Urinary bladder (tissue), 4 donors: ENCODE results near the gene IL13. TPM values are rescaled to one million over a fixed set of nuclear protein-coding genes. Genes with fewer than 3 reads are reported as not detected.

ENCODE experiments used
- DNase-seq: peaks from one replicate; pipeline ENCODE4 v3.0.0-alpha.2; 2015; ENCODE audit errors: extremely low spot score
- H3K27ac ChIP-seq: one replicate; pipeline ENCODE4 v1.5.1; 2013; ENCODE audit warnings: low read depth, mild to moderate bottlenecking, moderate library complexity
- H3K36me3 ChIP-seq: one replicate; pipeline ENCODE4 v1.6.1; 2013; ENCODE audit warnings: mild to moderate bottlenecking, moderate library complexity; ENCODE audit not compliant: insufficient read depth
- H3K4me1 ChIP-seq: one replicate; pipeline ENCODE4 v1.6.1; 2013; ENCODE audit warnings: mild to moderate bottlenecking, moderate library complexity; ENCODE audit not compliant: insufficient read depth
- H3K4me3 ChIP-seq: one replicate; pipeline ENCODE4 v1.5.1; 2013; ENCODE audit warnings: low read depth, low read length
- WGBS: extraction: QIAGEN DNeasy Blood & Tissue Kit; methylation state at CpG from one replicate; pipeline ENCODE4 v1.1.7; 2013; 5-methylcytosine and 5-hydroxymethylcytosine counted together
- polyA plus RNA-seq: library from polyadenylated mRNA; stranded (reverse); fragments of 200-250 nt; gene quantifications from one replicate; pipeline ENCODE4 v1.2.3, GENCODE V29; 2013
- total RNA-seq: library from RNA; depleted of rRNA; stranded (reverse); fragments of >200 nt; gene quantifications from one replicate; pipeline ENCODE4 v1.2.3, GENCODE V29; 2014
- donor health status: healthy with polysubstance abuse.
- donor health status: healthy.

IL13 gene
- total and polyA plus RNA-seq, 2 donors = not detected

- DNase-seq = no peak
- no peak overlapping the region for H3K27ac ChIP-seq
- WGBS = 87% methylated on average over 16 of the region's 16 CpGs
- H3K36me3 ChIP-seq = no peaks in the 10 kb centered on the region
- H3K4me3 ChIP-seq = no peak overlapping the region
- H3K4me1 ChIP-seq = peaks cover 3% of the 10 kb centered on the region
These were observed 12.3 kb downstream of the IL13 start for GRCh38 chr5:132669966-132670882.

GRCh38 chr5:132671000-132671399 is 13.0 kb downstream of the IL13 start:
- H3K4me3 ChIP-seq = no peak overlapping the region
- no peaks in the 10 kb centered on the region for H3K36me3 ChIP-seq
- H3K27ac ChIP-seq = no peak overlapping the region
- no peak for DNase-seq
- WGBS = 95% methylated on average over 3 of the region's 3 CpGs
- H3K4me1 ChIP-seq = peaks cover 3% of the 10 kb centered on the region

- Histone ChIP-seq H3K27ac (no peak overlapping the region), H3K4me3 (no peak overlapping the region), H3K36me3 (no peaks in the 10 kb centered on the region), H3K4me1 (peaks cover 3% of the 10 kb centered on the region)
- no peak for DNase-seq
- 89% methylated on average over 1 of the region's 1 CpG for WGBS
These were observed 15.5 kb downstream of the IL13 start for GRCh38 chr5:132673488-132673887.

- Histone ChIP-seq H3K27ac (no peak within 1 kb of the TSS), H3K36me3 (no peaks in the 10 kb centered on the region), H3K4me3 (no peak within 1 kb of the TSS), H3K4me1 (peaks cover 3% of the 10 kb centered on the region)
- WGBS = 83% methylated on average over 14 of the region's 14 CpGs
- no peak for DNase-seq
These were observed 16.1 kb downstream of the IL13 start, which contains the start of gene IL4 for GRCh38 chr5:132673939-132674630. Gene IL4, plus strand, starts transcription at chr5:132673989. Its CDS starts 62 bp downstream, at chr5:132674051.

- DNase-seq = peak; percentile 32
- H3K27ac ChIP-seq = no peak overlapping the region
These were observed 16.9 kb downstream of the IL13 start for GRCh38 chr5:132674671-132675506.

GRCh38 chr5:132675936-132676689 is 18.1 kb downstream of the IL13 start:
- no peak overlapping the region for H3K27ac ChIP-seq
- peaks cover 3% of the 10 kb centered on the region for H3K4me1 ChIP-seq
- H3K36me3 ChIP-seq = no peaks in the 10 kb centered on the region
- 95% methylated on average over 11 of the region's 11 CpGs for WGBS
- H3K4me3 ChIP-seq = no peak overlapping the region
- DNase-seq = no peak

More at GRCh38 chr5:132674671-132675506, 16.9 kb downstream of the IL13 start:
- Histone ChIP-seq H3K4me1 (peaks cover 3% of the 10 kb centered on the region), H3K36me3 (no peaks in the 10 kb centered on the region), H3K4me3 (no peak overlapping the region)
- 51% methylated on average over 13 of the region's 13 CpGs for WGBS

- Histone ChIP-seq H3K27ac (no peak overlapping the region), H3K4me3 (no peak overlapping the region), H3K36me3 (no peaks in the 10 kb centered on the region), H3K4me1 (peaks cover 3% of the 10 kb centered on the region)
- no peak for DNase-seq
- WGBS = 41% methylated on average over 7 of the region's 7 CpGs
These were observed 19.2 kb downstream of the IL13 start for GRCh38 chr5:132677191-132677590.

- 77% methylated on average over 15 of the region's 15 CpGs for WGBS
- no peak overlapping the region for H3K4me3 ChIP-seq
- H3K36me3 ChIP-seq = no peaks in the 10 kb centered on the region
- H3K4me1 ChIP-seq = peaks cover 3% of the 10 kb centered on the region
- H3K27ac ChIP-seq = no peak overlapping the region
- no peak for DNase-seq
These were observed 19.9 kb downstream of the IL13 start for GRCh38 chr5:132677682-132678400.

GRCh38 chr5:132678735-132679134 is 20.8 kb downstream of the IL13 start:
- Histone ChIP-seq H3K4me1 (peaks cover 3% of the 10 kb centered on the region), H3K27ac (no peak overlapping the region), H3K36me3 (no peaks in the 10 kb centered on the region), H3K4me3 (no peak overlapping the region)
- WGBS = 91% methylated on average over 1 of the region's 1 CpG
- no peak for DNase-seq

GRCh38 chr5:132679166-132679565 is 21.2 kb downstream of the IL13 start:
- no peak for DNase-seq
- no peak overlapping the region for H3K27ac ChIP-seq
- H3K36me3 ChIP-seq = no peaks in the 10 kb centered on the region
- peaks cover 2% of the 10 kb centered on the region for H3K4me1 ChIP-seq
- WGBS = 93% methylated on average over 7 of the region's 7 CpGs
- no peak overlapping the region for H3K4me3 ChIP-seq

GRCh38 chr5:132679717-132680380 is 21.9 kb downstream of the IL13 start:
- no peak overlapping the region for H3K4me3 ChIP-seq
- 93% methylated on average over 15 of the region's 15 CpGs for WGBS
- no peak overlapping the region for H3K27ac ChIP-seq
- DNase-seq = no peak
- no peaks in the 10 kb centered on the region for H3K36me3 ChIP-seq
- H3K4me1 ChIP-seq = no peaks in the 10 kb centered on the region
